Kidney glomerular epithelial cell (primary cell): Measurements from ENCODE around the gene TMCC2.
"Not testable (repeated sequence)": the region's sequence is repeated elsewhere in the genome, so short reads cannot be mapped to it uniquely, and the experiment has no call there.

Experiments
- DNase-seq: peaks from one replicate; lab custom pipeline; 2025; lab: John Stamatoyannopoulos, UW

TMCC2 gene

GRCh38 chr1:205214756-205215155 is 13.0 kb upstream of the TMCC2 start:
- DNase-seq = no peak

- no peak for DNase-seq
Measured at GRCh38 chr1:205216588-205216987, 11.2 kb upstream of the TMCC2 start.

DNA sequence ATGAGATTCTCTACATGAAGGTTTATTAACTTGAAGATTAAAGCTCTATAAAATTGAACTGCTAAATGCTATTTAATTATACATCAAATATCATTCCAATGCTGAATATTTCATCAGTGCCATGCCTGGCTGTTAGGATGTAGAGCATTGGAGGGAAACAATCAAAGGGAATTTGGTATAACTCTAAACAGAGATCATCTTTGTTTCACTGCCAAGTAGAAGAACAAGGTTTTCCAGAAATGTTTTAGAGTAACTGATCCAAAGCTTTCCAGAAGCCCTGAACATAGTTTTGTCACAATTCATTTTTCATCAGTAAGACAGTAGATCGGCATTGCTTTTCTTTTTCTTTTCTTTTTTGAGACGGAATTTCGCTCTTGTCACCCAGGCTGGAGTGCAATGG is 10.3 kb upstream of the TMCC2 start:
- DNase-seq = no peak

GRCh38 chr1:205220421-205220820 is 7.3 kb upstream of the TMCC2 start:
- DNase-seq = no peak

- DNase-seq = no peak
Measured at GRCh38 chr1:205224736-205225135, 3.0 kb upstream of the TMCC2 start.

DNA sequence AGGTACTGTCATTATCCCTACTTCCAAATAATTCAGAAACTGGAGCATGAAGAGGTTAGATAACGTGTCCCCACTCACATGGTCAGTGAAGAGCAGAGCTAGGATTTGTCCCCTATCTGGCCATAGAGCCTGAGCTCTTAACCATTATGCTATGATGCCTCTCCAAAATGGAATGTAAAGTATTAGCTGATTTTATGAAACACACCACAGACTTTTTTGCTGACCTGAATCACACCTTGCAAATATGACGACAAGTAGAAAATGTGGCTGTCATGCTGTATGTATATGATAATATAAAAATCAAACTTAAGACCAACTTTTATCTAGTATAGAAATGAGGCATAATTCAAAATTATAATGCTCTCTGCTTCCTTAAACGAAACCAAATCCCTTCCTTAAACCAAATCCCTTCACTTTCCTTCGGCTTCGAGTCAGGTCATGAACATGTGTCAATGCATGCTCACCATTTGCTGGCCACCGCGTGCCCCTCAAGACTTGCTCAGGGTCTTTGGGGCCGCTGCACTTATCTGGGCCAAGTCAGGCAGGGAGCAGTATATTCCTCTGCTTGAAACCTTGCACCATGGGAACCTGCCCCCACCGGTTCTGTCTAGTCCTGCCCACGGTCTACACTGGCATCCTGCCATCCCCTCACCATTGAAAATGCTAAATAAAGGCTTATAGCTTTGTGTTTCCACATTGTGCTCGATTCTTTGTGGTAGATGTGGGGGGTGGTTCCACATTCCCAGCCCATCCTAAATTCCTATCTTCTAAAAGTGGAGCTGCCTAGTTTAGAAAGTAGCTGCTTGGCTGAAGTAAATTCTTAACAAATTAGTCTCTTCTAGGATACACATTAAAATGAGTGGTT is 1.6 kb upstream of the TMCC2 start:
- no peak for DNase-seq

DNA sequence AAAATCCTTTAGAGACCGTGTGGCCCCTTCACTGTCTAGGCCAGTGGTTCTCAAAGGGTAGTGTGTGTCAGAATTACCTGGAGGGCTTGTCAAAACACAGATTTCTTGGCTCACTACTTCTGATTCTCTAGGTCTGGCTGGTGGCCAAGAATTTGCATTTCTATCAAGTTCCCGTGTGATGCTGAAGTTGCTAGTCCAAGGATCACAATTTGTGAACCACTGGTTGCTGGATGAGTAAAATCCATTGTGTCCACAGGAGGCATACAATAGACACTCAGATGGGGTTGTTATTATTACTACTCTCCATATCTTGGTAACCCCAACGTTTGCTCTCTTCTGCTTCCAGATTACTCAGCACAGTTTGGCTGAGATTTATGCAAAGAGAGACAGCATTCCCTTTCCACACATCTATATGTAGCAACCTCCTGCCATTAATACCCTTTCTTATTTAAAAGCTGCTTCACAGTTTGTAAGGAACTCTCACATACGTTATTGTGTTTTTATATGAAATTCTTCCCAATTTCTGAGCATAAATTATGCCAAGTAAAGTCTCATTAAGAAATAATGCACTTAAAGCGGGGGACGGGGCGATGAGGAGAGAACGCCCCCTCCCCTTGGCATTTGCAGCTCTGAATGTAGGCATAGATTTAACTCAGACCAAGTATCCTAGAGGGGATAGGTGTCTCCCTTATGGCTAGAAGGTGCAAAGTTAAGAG is 720 bp upstream of the TMCC2 start:
- peak; percentile 70 for DNase-seq

GRCh38 chr1:205228093-205228521 is 361 bp downstream of the TMCC2 start:
- no peak for DNase-seq

DNA sequence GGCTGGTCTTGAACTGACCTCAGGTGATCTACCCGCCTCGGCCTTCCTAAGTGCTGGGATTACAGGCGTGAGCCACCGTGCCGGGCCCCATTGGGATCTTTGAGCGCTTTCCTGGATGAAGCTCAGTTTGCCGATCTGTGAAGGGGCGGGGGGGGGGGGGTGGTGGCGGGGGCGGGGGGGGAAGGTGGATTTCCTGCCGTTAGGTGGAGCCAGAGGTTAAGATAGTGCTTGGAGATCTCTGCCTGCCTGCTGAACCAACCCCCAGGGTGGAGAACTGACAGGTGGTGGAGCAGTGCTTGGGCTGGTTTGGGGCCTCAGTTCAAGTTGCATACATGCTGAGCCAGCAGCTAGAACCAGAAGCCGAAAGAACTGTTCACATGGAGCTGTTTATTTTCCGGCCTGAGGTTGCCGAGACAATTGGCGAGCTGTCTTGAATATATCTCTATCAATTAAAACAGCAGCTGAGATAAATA is 1.7 kb downstream of the TMCC2 start:
- DNase-seq = peak; percentile 65

DNA sequence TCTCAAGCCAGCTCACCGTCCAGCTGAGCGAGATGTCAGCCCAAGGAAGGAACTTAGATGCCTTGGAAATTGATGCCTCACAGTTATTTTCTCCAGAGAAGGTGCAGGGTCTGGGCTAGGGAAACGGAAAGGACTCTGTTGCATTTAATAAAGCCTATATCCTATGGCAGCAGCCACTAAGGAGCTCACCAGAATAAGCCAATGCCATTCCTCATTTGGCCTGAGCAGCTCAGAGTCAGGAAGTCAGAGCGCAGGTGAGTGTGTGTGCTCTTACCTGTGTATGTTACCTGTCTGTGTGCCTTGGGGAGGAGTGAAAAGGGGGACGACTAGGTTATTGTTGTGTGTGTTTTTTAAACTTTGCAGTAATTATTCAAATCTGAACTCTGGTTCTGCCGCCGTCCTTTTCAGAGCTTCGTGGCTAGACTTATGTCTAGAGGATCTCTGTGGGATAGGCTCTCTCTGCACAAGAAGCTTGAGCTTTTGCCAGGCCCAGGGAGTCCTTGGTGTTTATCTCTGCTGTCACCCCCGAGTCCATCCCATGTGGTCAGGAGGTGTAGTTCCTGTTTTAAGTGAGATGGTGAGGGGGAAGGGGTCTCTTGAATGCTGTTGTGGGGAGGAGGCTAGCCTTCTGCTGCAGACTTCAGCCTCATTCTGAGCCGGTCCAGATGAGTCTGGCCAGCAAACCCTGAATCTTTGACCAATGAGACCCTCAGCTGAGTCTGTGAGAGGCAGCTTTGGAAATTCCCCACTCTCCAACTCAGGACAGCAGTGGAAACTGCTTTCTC is 2.4 kb downstream of the TMCC2 start:
- no peak for DNase-seq

GRCh38 chr1:205230982-205231381 is 3.2 kb downstream of the TMCC2 start:
- DNase-seq = no peak

GRCh38 chr1:205232127-205232820 is 4.5 kb downstream of the TMCC2 start:
- no peak for DNase-seq

GRCh38 chr1:205232945-205233397 is 5.2 kb downstream of the TMCC2 start:
- DNase-seq = no peak

- not testable (repeated sequence) for DNase-seq
Measured at GRCh38 chr1:205233986-205234385, 6.2 kb downstream of the TMCC2 start.

GRCh38 chr1:205235951-205236350 is 8.2 kb downstream of the TMCC2 start:
- no peak for DNase-seq

DNA sequence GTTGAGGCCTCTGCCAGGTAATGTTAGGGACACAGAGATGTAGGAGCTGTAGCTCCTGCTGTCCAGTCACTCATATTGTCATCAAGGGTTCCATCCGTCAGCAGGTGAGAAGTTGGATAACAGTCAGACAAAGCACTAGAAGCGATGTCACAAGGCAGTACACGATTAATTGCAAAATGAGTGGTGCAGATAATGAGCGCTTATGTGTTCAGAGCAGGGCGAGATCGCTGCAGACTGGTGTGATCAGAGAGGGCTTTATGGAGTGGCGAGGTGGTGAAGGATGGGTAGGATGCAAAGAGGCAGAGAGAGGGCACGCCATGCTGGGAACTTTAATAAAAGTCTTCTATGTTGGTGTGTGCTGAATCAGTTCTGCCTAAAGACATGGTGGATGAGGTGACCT is 8.8 kb downstream of the TMCC2 start:
- DNase-seq = no peak

DNA sequence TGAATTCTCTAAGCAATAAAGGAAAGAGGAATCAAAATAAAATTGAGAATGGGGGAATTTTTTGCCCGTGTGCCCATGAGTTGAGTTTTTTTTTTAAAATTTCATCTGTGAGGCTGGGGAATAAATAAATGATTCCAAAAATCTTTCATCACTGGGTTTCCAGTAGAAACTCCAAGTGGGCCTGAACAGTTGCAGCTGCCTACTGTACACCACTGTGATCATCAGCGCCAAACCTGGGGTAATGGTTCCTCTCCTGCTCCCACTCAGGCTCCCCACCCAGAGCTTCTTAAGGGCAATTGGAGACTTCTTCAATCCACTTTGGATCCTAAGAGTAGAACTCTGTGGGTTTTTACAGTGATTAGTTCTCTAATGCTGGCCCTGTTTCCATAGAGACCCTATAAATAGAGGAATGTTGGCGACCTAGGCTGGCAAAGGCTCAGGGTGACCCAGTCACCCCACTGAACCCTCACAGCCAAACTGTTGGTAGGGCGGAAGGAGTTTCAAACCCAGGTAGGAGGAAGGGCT is 9.3 kb downstream of the TMCC2 start:
- DNase-seq = no peak

GRCh38 chr1:205237526-205238484 is 10.1 kb downstream of the TMCC2 start:
- DNase-seq = no peak

GRCh38 chr1:205239078-205239477 is 11.3 kb downstream of the TMCC2 start:
- DNase-seq = no peak

DNA sequence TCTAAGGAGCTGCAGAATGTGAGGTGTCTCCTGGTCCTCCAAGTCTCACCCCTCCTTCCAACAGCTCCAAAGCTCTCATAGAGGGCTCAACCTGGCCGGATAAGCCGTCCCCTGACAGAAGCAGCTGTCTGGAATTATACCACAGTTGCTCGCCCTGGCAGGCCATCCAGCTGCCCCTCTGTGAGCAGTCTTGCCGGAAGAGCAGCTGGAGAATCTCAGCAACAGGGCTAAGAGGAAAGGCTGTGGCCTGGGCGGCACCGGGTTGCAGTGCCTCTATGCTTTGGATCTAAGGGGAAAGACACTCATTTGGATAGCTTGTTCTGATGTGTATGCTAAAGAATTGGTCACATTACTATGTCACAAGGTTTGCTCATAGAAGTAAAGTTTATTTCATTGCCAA is 12.4 kb downstream of the TMCC2 start:
- no peak for DNase-seq
